NCI-H748 treated with DMSO at 0.1 percent for 48 hours (cell line): Measurements from ENCODE around the gene ABCA3.
"Not testable (repeated sequence)": the region's sequence is repeated elsewhere in the genome, so short reads cannot be mapped to it uniquely, and the experiment has no call there.

ENCODE experiments used
- DNase-seq: peaks from one replicate; lab custom pipeline; 2025; lab: John Stamatoyannopoulos, UW

Gene ABCA3

GRCh38 chr16:2340564-2341455, at the start of gene ABCA3:
Gene ABCA3, minus strand, starts transcription at chr16:2340728. Its CDS starts 14,262 bp downstream, at chr16:2326466.
- peak; percentile 79 for DNase-seq

- peak; percentile 27 for DNase-seq
These were observed 48.4 kb upstream of the ABCA3 start for GRCh38 chr16:2388875-2389433.

DNA sequence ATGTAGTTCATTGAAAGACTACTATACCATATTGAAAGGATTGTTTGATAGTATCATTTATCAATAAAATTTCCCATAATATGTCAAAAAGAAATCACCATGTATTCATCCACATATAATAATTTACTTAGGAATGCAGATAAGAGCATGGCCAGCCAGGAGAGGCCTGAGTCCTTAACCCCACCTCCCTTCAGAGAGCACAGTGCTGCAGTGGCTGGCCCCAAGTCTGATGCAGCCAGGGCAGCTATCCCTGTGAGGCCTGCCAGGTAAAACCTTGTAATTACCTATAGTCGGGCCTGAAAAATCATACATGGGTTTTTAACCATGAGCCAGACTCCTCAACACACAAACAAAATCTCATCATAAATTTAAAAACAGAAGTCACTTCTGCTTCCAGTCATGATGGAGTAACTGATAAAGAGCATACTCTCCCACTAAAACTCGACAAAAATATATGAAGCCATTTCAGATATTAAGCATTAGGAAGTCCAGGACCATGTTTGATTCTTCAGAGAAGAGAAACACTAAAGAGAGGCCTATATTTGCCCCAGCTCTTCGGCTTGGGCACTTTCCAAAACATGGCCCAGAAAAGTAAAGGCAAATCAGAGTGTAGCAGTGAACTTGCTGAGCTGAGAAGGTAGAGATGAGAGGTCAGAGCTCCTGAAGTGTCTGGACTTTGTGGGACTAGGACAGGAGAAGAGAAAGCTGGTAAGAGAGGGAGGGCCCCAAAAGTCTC, 47.8 kb upstream of the ABCA3 start:
- DNase-seq = no peak

- no peak for DNase-seq
These were observed 46.5 kb upstream of the ABCA3 start for GRCh38 chr16:2386990-2387389.

DNA sequence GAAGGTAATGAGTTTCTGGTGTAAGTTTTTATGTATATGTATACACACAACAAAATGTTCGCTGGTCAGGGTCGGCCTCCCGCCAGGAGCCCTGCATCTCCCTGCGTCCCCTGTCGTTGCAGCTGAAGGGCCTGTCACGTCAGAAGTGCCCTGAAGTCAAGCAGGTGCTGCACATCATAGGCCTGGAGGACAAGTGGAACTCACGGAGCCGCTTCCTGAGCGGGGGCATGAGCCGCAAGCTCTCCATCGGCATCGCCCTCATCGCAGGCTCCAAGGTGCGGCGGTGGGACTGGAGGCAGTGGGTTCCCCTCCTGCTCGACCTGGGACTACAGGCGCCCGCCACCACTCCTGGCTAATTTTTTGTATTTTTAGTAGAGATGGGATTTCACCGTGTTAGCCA, 45.5 kb upstream of the ABCA3 start:
- DNase-seq = not testable (repeated sequence)

DNA sequence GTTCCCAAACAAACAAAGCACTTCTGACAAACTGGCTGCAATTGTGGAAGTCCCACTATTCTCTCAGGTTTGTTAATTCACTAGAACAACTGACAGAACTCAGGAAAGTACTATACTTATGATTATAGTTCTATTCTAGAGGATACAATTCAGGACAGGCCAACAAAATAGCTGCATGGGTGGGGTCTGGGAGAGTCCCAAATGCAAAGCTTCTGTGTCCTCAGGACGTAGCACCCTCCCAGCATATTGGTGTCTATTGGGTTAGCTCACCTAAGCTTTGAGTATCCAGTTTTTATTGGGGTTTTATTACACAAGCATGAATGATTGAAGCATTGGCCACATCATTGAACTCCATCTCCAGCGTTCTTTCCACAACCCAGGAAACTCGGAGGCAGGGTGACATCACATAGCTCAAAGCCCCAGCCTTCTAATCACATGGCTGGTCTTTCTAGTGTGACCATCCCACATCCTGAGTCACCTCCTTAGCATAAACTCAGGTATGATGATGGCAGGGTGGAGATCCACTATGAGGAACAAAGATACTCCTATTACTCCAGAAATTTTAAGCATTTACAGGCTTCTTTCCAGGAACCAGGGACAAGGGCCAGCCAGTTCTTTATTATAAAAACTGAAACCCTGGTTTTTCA, 44.8 kb upstream of the ABCA3 start:
- DNase-seq = no peak

GRCh38 chr16:2384426-2384825, 43.9 kb upstream of the ABCA3 start:
- DNase-seq = no peak

- no peak for DNase-seq
These were observed 43.0 kb upstream of the ABCA3 start for GRCh38 chr16:2383501-2383900.

DNA sequence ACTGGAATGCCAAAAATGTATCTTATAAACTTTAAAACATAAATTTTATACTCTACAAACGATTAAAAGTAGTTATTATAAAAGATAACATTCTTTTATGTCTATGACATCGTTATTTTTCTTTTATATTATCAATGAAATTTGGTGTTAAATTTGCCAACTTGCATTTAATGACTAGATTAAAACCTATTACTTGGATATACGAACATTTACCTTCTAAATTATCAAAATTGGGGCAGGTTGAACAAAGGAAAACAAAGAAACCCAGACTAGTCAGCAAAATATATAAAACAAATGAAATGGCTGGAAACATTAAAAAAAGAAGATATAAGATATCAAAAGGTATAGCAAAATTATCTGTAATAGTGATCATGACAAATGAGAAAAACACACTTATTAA, 34.1 kb upstream of the ABCA3 start:
- no peak for DNase-seq

DNA sequence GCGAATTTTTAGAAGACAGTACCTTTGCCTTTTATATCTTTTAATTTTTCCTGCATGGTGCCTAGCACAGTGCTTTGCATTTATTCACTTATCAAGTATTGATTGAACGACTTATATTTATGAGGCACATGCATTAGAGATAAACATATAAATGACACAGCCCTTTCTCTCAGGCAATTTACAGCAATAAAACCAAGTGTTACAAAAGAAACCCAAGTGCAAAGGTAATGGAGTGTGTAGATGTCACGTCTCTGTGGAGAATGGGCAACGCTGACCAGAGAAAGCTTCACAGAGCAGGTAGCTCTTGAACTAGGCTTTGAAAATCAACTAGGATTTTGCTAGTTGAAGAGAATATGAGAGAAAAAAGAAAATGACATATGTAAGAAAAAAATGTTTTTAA, 32.6 kb upstream of the ABCA3 start:
- no peak for DNase-seq

DNA sequence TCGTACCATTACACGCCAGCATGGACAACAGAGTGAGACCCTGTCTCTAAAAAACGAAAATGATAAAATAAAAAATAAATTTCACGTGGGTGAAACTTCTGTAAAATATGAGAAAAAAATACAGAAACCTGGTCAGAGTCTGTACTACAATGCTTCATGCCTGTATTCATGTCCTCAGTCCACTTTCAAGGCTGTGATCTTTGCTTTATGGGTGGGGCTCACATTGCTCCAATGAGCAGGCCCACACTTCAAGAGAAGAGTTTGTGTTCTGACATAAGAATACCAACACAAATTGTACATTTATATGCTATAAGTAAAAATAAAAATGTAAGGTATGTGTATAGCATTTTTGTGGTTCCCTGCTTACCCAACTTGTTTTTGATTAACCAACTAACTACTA, 32.2 kb upstream of the ABCA3 start:
- DNase-seq = no peak

DNA sequence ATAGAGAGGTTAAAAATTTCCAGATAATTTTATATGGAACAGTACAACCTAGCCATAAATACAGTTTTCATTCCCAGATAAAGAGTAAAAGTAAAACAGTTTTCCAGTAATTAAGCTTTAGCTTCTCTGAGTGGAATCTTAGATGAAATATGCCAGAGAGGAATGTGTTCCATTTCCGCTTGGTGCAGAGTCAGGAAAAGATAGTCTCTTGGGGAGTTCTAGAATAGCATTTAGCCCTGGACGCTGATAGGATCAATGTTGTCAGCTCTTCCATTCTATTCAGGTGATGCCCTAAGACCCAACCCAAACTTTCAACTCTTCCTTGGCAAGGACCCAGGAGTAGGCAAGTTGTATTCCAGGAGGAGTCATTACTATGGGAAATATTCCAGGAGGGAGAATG, 30.9 kb upstream of the ABCA3 start:
- DNase-seq = no peak

DNA sequence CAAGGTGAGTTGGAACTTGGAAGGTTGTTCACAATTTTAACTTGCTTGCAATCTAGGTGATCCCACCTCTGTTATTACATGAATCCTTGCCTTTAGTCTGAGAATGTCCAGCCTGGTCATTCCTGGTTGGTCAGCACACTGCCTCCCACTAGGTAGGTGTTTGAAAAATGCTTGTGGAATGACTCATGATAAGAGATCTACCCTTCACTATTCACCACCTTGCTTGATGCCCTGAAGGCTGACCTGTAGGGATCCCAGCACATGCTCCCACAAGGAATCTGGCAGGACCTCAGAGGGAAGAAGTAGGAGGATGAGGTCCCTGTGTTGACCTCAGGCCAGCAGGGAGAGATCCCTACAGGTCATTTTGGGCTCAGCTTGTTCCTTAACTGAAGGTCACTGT, 30.2 kb upstream of the ABCA3 start:
- DNase-seq = no peak

DNA sequence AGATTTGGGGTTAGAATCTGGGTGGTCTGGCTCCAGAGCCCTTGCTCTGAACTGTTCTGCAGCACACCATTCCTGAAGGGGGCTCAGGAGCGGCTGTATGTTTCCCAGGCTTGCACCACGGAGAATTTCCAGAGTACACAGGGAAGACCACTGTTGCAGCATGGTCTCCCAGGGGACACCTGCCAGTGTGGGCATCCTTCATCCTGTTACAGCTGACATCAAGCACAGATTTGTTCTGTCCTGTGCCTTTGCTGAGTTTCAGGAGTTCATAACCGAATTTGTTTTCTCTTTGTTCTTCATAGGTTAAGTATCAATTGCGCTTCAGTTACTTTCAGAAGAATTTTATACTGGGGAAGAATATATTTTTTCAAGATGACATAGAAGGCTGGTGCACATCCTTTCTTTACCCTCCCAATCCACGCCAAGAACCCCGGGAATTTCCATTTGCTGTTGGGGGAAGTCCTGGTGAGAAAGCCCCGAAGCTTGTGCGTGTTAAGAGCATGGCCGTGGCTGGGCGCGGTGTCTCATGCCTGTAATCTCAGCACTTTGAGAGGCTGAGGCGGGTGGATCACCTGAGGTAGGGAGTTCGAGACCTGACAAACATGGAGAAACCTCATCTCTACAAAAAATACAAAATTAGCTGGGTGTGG, 26.3 kb upstream of the ABCA3 start:
- DNase-seq = no peak

DNA sequence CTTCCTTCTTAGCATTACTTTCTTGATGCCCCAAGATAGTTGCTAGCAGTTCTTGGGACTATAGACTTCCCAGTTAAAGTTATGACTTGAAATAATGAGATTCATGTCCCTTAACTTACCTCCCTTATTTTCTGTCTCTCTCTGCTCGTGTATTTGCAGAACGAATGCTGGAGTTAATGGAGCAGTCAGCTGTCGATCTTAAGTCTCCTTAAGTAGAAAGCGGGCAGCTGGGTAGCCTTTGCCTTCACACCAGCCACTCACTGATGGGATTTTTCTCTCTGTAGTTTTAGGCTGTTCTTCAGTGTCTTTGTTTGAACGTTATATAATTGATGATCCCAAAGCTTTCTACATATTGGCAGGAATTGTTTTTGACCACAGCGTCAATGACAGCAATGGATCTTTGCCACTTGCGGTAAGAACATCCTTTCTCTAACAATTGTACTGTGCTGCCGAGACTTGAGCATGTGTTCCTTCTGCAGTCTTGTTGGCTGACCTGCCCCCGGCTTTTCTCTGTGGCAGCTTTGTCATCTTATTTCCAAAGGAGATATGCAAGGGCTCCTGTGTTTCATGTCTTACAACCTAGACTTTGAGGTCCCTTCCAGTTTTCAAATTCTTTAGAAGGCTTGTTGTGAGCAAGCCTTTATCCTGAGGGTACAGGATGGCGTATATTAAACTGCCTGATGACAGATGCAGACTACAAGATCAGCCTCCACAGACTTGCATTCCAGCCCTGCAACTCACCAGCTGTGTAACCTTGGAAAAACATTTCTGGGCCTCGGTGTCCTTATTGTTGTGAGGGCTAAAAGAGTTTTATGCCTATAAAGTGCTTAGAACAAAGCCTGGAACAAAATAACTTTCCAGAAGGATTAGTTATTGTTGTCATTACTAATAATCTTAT, 25.1 kb upstream of the ABCA3 start:
- no peak for DNase-seq

DNA sequence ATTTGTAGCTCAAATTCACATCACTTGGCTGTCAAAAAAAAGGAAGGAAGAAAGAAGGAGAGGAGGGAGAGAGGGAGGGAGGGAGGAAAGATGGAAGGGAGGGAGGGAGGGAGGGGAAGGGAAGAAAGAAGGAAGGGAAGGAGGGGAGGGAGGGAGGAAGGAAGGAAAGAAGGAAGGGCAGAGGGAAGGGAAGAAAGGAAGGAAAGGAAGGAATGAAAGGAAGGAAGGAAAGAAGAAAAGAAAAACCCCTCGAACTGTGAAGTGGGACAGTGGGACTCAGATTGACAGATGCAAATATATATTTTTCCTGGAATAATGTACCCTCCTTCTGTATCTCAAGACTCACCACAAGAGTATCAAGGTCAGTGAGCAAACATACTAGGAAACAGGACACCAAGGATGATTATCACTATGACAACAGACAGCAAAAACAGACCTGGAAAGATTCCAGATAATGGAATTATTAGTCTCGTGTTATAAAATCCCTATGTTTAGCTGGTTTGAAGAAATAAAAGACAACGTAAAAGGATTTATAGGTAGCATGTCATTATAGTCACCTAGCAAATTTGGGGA, 24.2 kb upstream of the ABCA3 start:
- DNase-seq = peak; percentile 16

GRCh38 chr16:2362218-2362617, 21.7 kb upstream of the ABCA3 start:
- no peak for DNase-seq

GRCh38 chr16:2361129-2361528, 20.6 kb upstream of the ABCA3 start:
- DNase-seq = no peak

DNA sequence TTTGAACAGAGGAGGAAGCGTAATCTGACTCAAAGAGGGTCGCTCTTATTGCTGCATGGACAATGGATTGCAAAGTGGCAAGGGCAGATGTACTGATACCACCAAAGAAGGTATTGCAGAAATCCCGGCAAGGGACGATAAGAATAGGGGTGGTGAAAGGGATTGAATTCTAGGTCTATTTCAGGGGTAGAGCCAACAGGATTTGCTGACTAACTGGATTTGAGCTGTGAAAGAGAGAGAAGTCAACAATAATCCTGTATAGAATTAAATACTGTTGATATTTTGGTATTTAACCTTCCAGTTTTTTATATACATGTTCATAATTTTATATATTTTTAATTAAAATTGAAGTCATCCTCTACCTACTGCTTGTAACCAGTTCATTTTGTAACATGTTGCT, 19.4 kb upstream of the ABCA3 start:
- no peak for DNase-seq

- DNase-seq = no peak
These were observed 18.3 kb upstream of the ABCA3 start for GRCh38 chr16:2358811-2359210.

GRCh38 chr16:2357331-2357730, 16.8 kb upstream of the ABCA3 start:
- DNase-seq = no peak
